ENCODE data around the gene EIF3M.

- TF ChIP-seq CTCF (IDR thresholded peaks at IDR 0.05 in 8 of 11, conservative IDR thresholded peaks at IDR 0.05 in 3 of 11) (no peak), POLR2A (IDR thresholded peaks at IDR 0.05) (no peak)
These were observed 22.6 kb downstream of the EIF3M start for GRCh38 chr11:32606220-32606619.
